Stimulated activated memory B cell treated with anti-CD40 and anti-IgM and Interleukin-4, amounts not matched to agents 10 μg/mL and 1 μg/mL and 100 μg/mL, for 72 hours (primary cell): ENCODE results near the gene MICALL1.
"Not testable (repeated sequence)": the region's sequence is repeated elsewhere in the genome, so short reads cannot be mapped to it uniquely, and the experiment has no call there.

Source experiments
- ATAC-seq: fragments of 150-1000 bp; cut with Tn5 transposase; 2 replicates; pipeline ENCODE4 v1.10.0; 2021
- H3K27ac Mint-ChIP-seq: one replicate; pipeline ENCODE4 v1.8.0; 2022; ENCODE audit warnings: mild to moderate bottlenecking, mixed read lengths
- H3K27me3 Mint-ChIP-seq: one replicate; pipeline ENCODE4 v1.8.0; 2022; ENCODE audit warnings: mixed read lengths
- H3K36me3 Mint-ChIP-seq: one replicate; pipeline ENCODE4 v1.8.0; 2022; ENCODE audit warnings: mixed read lengths
- H3K4me1 Mint-ChIP-seq: one replicate; pipeline ENCODE4 v1.8.0; 2022; ENCODE audit warnings: mixed read lengths
- H3K4me3 Mint-ChIP-seq: one replicate; pipeline ENCODE4 v1.8.0; 2022; ENCODE audit warnings: mild to moderate bottlenecking, moderate library complexity, mixed read lengths
- H3K9me3 Mint-ChIP-seq: one replicate; pipeline ENCODE4 v1.8.0; 2022; ENCODE audit warnings: mixed read lengths

MICALL1 gene

GRCh38 chr22:37932821-37933578 is 26.9 kb downstream of the MICALL1 start:
- Mint-ChIP-seq H3K36me3 (peaks cover 36% of the 10 kb centered on the region), H3K27me3 (no peaks in the 10 kb centered on the region), H3K4me3 (no peak overlapping the region), H3K4me1 (peaks cover 37% of the 10 kb centered on the region), H3K9me3 (no peaks in the 10 kb centered on the region), H3K27ac (no peak overlapping the region)
- ATAC-seq: no peak

GRCh38 chr22:37933711-37934376 is 27.7 kb downstream of the MICALL1 start:
- no peaks in the 10 kb centered on the region for H3K9me3 Mint-ChIP-seq
- no peak overlapping the region for H3K27ac Mint-ChIP-seq
- ATAC-seq: peak; percentile 95
- H3K36me3 Mint-ChIP-seq: peaks cover 29% of the 10 kb centered on the region
- no peaks in the 10 kb centered on the region for H3K27me3 Mint-ChIP-seq
- H3K4me1 Mint-ChIP-seq: peaks cover 37% of the 10 kb centered on the region
- H3K4me3 Mint-ChIP-seq: no peak overlapping the region

- Mint-ChIP-seq H3K4me1 (no peaks in the 10 kb centered on the region), H3K27ac (no peak overlapping the region)
- peak; percentile 55 for ATAC-seq
Observed at GRCh38 chr22:37940698-37941376, 34.7 kb downstream of the MICALL1 start.

GRCh38 chr22:37942133-37942532 is 36.0 kb downstream of the MICALL1 start:
- H3K27ac Mint-ChIP-seq: no peak overlapping the region

More at GRCh38 chr22:37940698-37941376, 34.7 kb downstream of the MICALL1 start:
- H3K9me3 Mint-ChIP-seq: no peaks in the 10 kb centered on the region
- peaks cover 24% of the 10 kb centered on the region for H3K36me3 Mint-ChIP-seq
- H3K4me3 Mint-ChIP-seq: no peak overlapping the region
- no peaks in the 10 kb centered on the region for H3K27me3 Mint-ChIP-seq

GRCh38 chr22:37943136-37943824 is 37.2 kb downstream of the MICALL1 start:
- no peak overlapping the region for H3K4me3 Mint-ChIP-seq
- H3K36me3 Mint-ChIP-seq: peaks cover 15% of the 10 kb centered on the region
- no peak for ATAC-seq
- H3K4me1 Mint-ChIP-seq: no peaks in the 10 kb centered on the region
- no peak overlapping the region for H3K27ac Mint-ChIP-seq
- no peaks in the 10 kb centered on the region for H3K27me3 Mint-ChIP-seq
- no peaks in the 10 kb centered on the region for H3K9me3 Mint-ChIP-seq

More at GRCh38 chr22:37942133-37942532, 36.0 kb downstream of the MICALL1 start:
- no peaks in the 10 kb centered on the region for H3K9me3 Mint-ChIP-seq
- no peaks in the 10 kb centered on the region for H3K27me3 Mint-ChIP-seq
- H3K4me3 Mint-ChIP-seq: no peak overlapping the region
- no peak for ATAC-seq
- peaks cover 24% of the 10 kb centered on the region for H3K36me3 Mint-ChIP-seq
- no peaks in the 10 kb centered on the region for H3K4me1 Mint-ChIP-seq

GRCh38 chr22:37943825-37944198 is 37.7 kb downstream of the MICALL1 start:
- no peaks in the 10 kb centered on the region for H3K27me3 Mint-ChIP-seq
- no peak for ATAC-seq
- no peaks in the 10 kb centered on the region for H3K4me1 Mint-ChIP-seq
- H3K9me3 Mint-ChIP-seq: no peaks in the 10 kb centered on the region
- H3K27ac Mint-ChIP-seq: no peak overlapping the region
- peaks cover 15% of the 10 kb centered on the region for H3K36me3 Mint-ChIP-seq
- no peak overlapping the region for H3K4me3 Mint-ChIP-seq

- not testable (repeated sequence) for H3K4me1 Mint-ChIP-seq, H3K4me3 Mint-ChIP-seq, H3K27ac Mint-ChIP-seq, H3K27me3 Mint-ChIP-seq, H3K9me3 Mint-ChIP-seq, ATAC-seq
- peaks cover 15% of the 10 kb centered on the region for H3K36me3 Mint-ChIP-seq
Observed at GRCh38 chr22:37944423-37944822, 38.3 kb downstream of the MICALL1 start.

GRCh38 chr22:37947142-37947795 is 41.2 kb downstream of the MICALL1 start:
- not testable (repeated sequence) for H3K4me3 Mint-ChIP-seq, H3K27me3 Mint-ChIP-seq, H3K36me3 Mint-ChIP-seq, H3K9me3 Mint-ChIP-seq, H3K27ac Mint-ChIP-seq, H3K4me1 Mint-ChIP-seq, ATAC-seq

- peaks cover 11% of the 10 kb centered on the region for H3K27me3 Mint-ChIP-seq
- peaks cover 30% of the 10 kb centered on the region for H3K4me1 Mint-ChIP-seq
- H3K27ac Mint-ChIP-seq: no peak overlapping the region
- H3K9me3 Mint-ChIP-seq: no peaks in the 10 kb centered on the region
- ATAC-seq: no peak
- no peaks in the 10 kb centered on the region for H3K36me3 Mint-ChIP-seq
- H3K4me3 Mint-ChIP-seq: no peak overlapping the region
Observed at GRCh38 chr22:37951305-37951704, 45.2 kb downstream of the MICALL1 start.

GRCh38 chr22:37952629-37953028 is 46.5 kb downstream of the MICALL1 start:
- Mint-ChIP-seq H3K4me1 (peaks cover 35% of the 10 kb centered on the region), H3K27ac (peak overlapping the region; percentile 90), H3K4me3 (peak overlapping the region; percentile 93), H3K36me3 (peaks cover 11% of the 10 kb centered on the region), H3K27me3 (peaks cover 11% of the 10 kb centered on the region)
- not testable (repeated sequence) for H3K9me3 Mint-ChIP-seq, ATAC-seq

- Mint-ChIP-seq H3K4me1 (peaks cover 35% of the 10 kb centered on the region), H3K4me3 (peak overlapping the region; percentile 93), H3K36me3 (peaks cover 15% of the 10 kb centered on the region), H3K27me3 (peaks cover 11% of the 10 kb centered on the region), H3K9me3 (no peaks in the 10 kb centered on the region), H3K27ac (peak overlapping the region; percentile 90)
- no peak for ATAC-seq
Observed at GRCh38 chr22:37953062-37953436, 47.0 kb downstream of the MICALL1 start.

GRCh38 chr22:37953437-37954179 is 47.5 kb downstream of the MICALL1 start, which contains the start of the genes C22orf23 and POLR2F:
TSS of gene C22orf23 (minus strand) at chr22:37953601. CDS start at chr22:37953149, 452 bp downstream.
TSS of gene POLR2F (plus strand) at chr22:37953699. CDS start at chr22:37953788, 89 bp downstream.
- peak; percentile 97 for ATAC-seq
- Mint-ChIP-seq H3K27ac (peak within 1 kb of the TSS; percentile 90), H3K27me3 (peaks cover 11% of the 10 kb centered on the region), H3K36me3 (peaks cover 19% of the 10 kb centered on the region), H3K9me3 (no peaks in the 10 kb centered on the region), H3K4me3 (peak within 1 kb of the TSS; percentile 93), H3K4me1 (peaks cover 35% of the 10 kb centered on the region)

- no peaks in the 10 kb centered on the region for H3K9me3 Mint-ChIP-seq
- peak overlapping the region; percentile 90 for H3K27ac Mint-ChIP-seq
- peaks cover 30% of the 10 kb centered on the region for H3K36me3 Mint-ChIP-seq
- ATAC-seq: no peak
- H3K4me1 Mint-ChIP-seq: peaks cover 35% of the 10 kb centered on the region
- peak overlapping the region; percentile 93 for H3K4me3 Mint-ChIP-seq
- H3K27me3 Mint-ChIP-seq: peaks cover 11% of the 10 kb centered on the region
Observed at GRCh38 chr22:37954686-37955085, 48.6 kb downstream of the MICALL1 start.

GRCh38 chr22:37955825-37956397 is 49.8 kb downstream of the MICALL1 start:
- Mint-ChIP-seq H3K4me1 (peaks cover 35% of the 10 kb centered on the region), H3K36me3 (peaks cover 38% of the 10 kb centered on the region), H3K27me3 (peaks cover 11% of the 10 kb centered on the region)
- ATAC-seq, H3K4me3 Mint-ChIP-seq, H3K9me3 Mint-ChIP-seq, H3K27ac Mint-ChIP-seq: not testable (repeated sequence)
